Measurements from ENCODE around the gene TSR3.

DNA sequence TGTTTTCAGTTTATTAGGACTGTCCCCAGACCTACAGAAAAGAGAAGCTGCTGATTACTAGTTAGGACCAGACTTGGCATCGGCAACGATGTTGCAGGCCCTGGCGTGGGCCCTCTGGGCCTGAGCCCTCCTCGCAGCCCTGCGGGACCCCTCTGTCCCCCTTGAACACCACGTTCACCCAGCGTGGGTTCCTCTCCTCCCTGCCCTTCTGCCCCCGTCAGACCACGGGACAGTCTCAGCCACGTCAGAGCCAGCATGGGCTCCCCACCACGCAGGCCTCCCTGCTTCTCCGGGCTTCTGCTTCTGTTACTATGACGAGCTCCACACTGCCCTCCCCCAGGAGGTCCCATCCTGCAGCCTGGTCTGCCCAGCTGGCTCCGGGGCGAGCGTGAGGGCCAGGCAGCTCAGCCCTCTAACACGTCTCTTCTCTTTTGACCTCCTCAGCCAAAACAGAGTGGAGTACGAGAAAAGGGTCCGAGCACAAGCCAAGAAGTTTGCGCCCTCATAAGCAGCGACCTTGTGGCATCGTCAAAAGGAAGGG, 27.3 kb downstream of the TSR3 start:
- no peak for TF ChIP-seq YY1 (IDR thresholded peaks at IDR 0.05; ENCODE audit: low read depth)
- TF ChIP-seq, protein P1, sequence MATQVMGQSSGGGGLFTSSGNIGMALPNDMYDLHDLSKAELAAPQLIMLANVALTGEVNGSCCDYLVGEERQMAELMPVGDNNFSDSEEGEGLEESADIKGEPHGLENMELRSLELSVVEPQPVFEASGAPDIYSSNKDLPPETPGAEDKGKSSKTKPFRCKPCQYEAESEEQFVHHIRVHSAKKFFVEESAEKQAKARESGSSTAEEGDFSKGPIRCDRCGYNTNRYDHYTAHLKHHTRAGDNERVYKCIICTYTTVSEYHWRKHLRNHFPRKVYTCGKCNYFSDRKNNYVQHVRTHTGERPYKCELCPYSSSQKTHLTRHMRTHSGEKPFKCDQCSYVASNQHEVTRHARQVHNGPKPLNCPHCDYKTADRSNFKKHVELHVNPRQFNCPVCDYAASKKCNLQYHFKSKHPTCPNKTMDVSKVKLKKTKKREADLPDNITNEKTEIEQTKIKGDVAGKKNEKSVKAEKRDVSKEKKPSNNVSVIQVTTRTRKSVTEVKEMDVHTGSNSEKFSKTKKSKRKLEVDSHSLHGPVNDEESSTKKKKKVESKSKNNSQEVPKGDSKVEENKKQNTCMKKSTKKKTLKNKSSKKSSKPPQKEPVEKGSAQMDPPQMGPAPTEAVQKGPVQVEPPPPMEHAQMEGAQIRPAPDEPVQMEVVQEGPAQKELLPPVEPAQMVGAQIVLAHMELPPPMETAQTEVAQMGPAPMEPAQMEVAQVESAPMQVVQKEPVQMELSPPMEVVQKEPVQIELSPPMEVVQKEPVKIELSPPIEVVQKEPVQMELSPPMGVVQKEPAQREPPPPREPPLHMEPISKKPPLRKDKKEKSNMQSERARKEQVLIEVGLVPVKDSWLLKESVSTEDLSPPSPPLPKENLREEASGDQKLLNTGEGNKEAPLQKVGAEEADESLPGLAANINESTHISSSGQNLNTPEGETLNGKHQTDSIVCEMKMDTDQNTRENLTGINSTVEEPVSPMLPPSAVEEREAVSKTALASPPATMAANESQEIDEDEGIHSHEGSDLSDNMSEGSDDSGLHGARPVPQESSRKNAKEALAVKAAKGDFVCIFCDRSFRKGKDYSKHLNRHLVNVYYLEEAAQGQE (IDR thresholded peaks at IDR 0.05; ENCODE audit: low read depth), result no peak
- no peak for TF ChIP-seq RAD21 (IDR thresholded peaks at IDR 0.05; ENCODE audit: low read depth)
- TF ChIP-seq, protein P2, sequence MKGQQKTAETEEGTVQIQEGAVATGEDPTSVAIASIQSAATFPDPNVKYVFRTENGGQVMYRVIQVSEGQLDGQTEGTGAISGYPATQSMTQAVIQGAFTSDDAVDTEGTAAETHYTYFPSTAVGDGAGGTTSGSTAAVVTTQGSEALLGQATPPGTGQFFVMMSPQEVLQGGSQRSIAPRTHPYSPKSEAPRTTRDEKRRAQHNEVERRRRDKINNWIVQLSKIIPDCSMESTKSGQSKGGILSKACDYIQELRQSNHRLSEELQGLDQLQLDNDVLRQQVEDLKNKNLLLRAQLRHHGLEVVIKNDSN (IDR thresholded peaks at IDR 0.05), result no peak
- no peak for TF ChIP-seq NFIC (IDR thresholded peaks at IDR 0.05)

Data from Ishikawa (cell line).